ENCODE results near the gene NELL1. TPM values are rescaled to one million over a fixed set of nuclear protein-coding genes. Genes with fewer than 3 reads are reported as not detected.

NELL1 gene
- total and polyA plus RNA-seq, 4 donors = 0.05 to 0.31 (median 0.12) TPM; not detected in 1

DNA sequence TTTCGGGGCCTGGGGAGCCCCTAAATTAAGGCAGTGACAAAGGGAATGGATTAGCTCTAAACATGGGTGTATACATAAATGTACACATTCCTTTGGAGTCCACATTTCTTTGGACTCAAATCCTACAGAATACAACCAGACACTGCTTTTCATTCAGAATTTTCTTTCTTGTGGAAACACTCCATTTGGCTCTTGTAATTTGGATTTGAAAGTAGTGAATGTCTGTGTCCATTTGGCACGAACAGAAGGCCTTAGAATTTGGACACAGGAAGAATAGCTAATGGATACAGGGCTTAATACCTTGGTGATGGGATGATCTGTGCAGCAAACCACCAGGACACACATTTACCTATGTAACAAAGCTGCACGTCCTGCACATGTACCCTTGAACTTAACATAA lies 399.5 kb downstream of the NELL1 start:
- H3K9me3 ChIP-seq (ENCODE audit: control insufficient read depth in 4 of 4, insufficient read depth in 3 of 4, low read length in 3 of 4) = no peaks in the 10 kb centered on the region
- 74 to 81% methylated on average over 3 of the region's 3 CpGs for WGBS, 2 donors
- DNase-seq (no peak), ATAC-seq (ENCODE audit: insufficient read depth, low FRiP score) (no peak)
- H3K4me3 ChIP-seq = no peak overlapping the region
- TF ChIP-seq, protein P1, sequence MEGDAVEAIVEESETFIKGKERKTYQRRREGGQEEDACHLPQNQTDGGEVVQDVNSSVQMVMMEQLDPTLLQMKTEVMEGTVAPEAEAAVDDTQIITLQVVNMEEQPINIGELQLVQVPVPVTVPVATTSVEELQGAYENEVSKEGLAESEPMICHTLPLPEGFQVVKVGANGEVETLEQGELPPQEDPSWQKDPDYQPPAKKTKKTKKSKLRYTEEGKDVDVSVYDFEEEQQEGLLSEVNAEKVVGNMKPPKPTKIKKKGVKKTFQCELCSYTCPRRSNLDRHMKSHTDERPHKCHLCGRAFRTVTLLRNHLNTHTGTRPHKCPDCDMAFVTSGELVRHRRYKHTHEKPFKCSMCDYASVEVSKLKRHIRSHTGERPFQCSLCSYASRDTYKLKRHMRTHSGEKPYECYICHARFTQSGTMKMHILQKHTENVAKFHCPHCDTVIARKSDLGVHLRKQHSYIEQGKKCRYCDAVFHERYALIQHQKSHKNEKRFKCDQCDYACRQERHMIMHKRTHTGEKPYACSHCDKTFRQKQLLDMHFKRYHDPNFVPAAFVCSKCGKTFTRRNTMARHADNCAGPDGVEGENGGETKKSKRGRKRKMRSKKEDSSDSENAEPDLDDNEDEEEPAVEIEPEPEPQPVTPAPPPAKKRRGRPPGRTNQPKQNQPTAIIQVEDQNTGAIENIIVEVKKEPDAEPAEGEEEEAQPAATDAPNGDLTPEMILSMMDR (IDR thresholded peaks at IDR 0.05; ENCODE audit: control extremely low read depth, extremely low read depth) = no peak
- H3K9ac ChIP-seq (ENCODE audit: insufficient read depth in 1 of 2, low read length in 2 of 2) = no peak overlapping the region
- no peak overlapping the region for H3K27ac ChIP-seq (ENCODE audit: low read depth in 1 of 2, low read length in 1 of 2)
- H3K36me3 ChIP-seq (ENCODE audit: control insufficient read depth in 4 of 4, insufficient read depth in 4 of 4, low read length in 4 of 4) = no peaks in the 10 kb centered on the region
- no peaks in the 10 kb centered on the region for H3K27me3 ChIP-seq (ENCODE audit: control insufficient read depth in 3 of 3, insufficient read depth in 3 of 3, low read length in 2 of 3)
- H3K4me1 ChIP-seq (ENCODE audit: control insufficient read depth in 5 of 5, insufficient read depth in 5 of 5, low read length in 5 of 5) = no peaks in the 10 kb centered on the region

DNA sequence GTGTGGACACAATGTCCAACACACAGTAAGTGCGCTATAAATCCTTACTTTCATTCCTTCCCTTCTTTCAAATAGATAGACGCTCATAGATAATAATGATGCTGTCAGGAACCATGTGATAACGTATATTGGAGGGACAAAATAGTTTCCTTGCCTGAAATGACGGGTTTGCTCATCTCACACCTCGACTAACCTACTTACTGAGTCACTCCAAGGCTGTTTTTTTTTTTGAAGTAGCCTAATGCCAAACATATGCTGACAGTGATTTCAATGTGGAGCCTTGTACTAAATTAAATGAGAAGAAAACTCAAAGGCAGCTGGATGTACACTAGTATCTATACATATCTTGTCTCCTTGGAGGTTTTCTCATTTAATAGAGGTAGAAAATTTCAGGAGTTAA lies 400.5 kb downstream of the NELL1 start:
- no peak for ATAC-seq (ENCODE audit: insufficient read depth, low FRiP score)
- Histone ChIP-seq H3K27ac (ENCODE audit: low read depth in 1 of 2, low read length in 1 of 2) (no peak overlapping the region), H3K9ac (ENCODE audit: insufficient read depth in 1 of 2, low read length in 2 of 2) (no peak overlapping the region), H3K4me3 (no peak overlapping the region), H3K27me3 (ENCODE audit: control insufficient read depth in 3 of 3, insufficient read depth in 3 of 3, low read length in 2 of 3) (no peaks in the 10 kb centered on the region), H3K4me1 (ENCODE audit: control insufficient read depth in 5 of 5, insufficient read depth in 5 of 5, low read length in 5 of 5) (no peaks in the 10 kb centered on the region), H3K9me3 (ENCODE audit: control insufficient read depth in 4 of 4, insufficient read depth in 3 of 4, low read length in 3 of 4) (no peaks in the 10 kb centered on the region), H3K36me3 (ENCODE audit: control insufficient read depth in 4 of 4, insufficient read depth in 4 of 4, low read length in 4 of 4) (no peaks in the 10 kb centered on the region)
- TF ChIP-seq, protein P1 (IDR thresholded peaks at IDR 0.05; ENCODE audit: control extremely low read depth, extremely low read depth) = no peak
- DNase-seq = no peak
- 67 to 72% methylated on average over 5 of the region's 5 CpGs for WGBS, 2 donors

DNA sequence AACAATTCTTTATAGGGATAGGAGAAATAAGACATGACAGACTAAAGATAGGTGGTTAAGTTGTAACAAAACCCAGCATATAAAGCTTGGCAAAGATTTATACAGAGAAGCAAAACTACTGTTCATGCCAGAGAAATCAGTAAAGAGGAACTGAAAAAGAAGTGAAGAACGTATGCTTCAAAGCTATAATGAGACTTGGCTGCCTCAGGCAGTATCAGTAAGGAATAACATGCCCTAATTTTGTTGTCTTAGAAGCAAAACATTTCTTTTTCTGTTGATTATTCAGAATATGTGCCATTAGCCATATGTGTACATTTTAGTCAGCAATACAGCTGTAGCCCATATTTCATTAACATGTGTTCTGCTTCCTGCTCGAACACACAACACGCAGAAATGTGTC lies 403.2 kb downstream of the NELL1 start:
- H3K36me3 ChIP-seq (ENCODE audit: control insufficient read depth in 4 of 4, insufficient read depth in 4 of 4, low read length in 4 of 4) = no peaks in the 10 kb centered on the region
- no peak for ATAC-seq (ENCODE audit: insufficient read depth, low FRiP score)
- H3K4me3 ChIP-seq = no peak overlapping the region
- WGBS, 2 donors = 68 to 78% methylated on average over 3 of the region's 3 CpGs
- TF ChIP-seq, protein P1 (IDR thresholded peaks at IDR 0.05; ENCODE audit: control extremely low read depth, extremely low read depth) = no peak
- no peak overlapping the region for H3K9ac ChIP-seq (ENCODE audit: insufficient read depth in 1 of 2, low read length in 2 of 2)
- no peak overlapping the region for H3K27ac ChIP-seq (ENCODE audit: low read depth in 1 of 2, low read length in 1 of 2)
- no peak for DNase-seq
- H3K9me3 ChIP-seq (ENCODE audit: control insufficient read depth in 4 of 4, insufficient read depth in 3 of 4, low read length in 3 of 4) = no peaks in the 10 kb centered on the region
- H3K4me1 ChIP-seq (ENCODE audit: control insufficient read depth in 5 of 5, insufficient read depth in 5 of 5, low read length in 5 of 5) = no peaks in the 10 kb centered on the region
- H3K27me3 ChIP-seq (ENCODE audit: control insufficient read depth in 3 of 3, insufficient read depth in 3 of 3, low read length in 2 of 3) = no peaks in the 10 kb centered on the region

DNA sequence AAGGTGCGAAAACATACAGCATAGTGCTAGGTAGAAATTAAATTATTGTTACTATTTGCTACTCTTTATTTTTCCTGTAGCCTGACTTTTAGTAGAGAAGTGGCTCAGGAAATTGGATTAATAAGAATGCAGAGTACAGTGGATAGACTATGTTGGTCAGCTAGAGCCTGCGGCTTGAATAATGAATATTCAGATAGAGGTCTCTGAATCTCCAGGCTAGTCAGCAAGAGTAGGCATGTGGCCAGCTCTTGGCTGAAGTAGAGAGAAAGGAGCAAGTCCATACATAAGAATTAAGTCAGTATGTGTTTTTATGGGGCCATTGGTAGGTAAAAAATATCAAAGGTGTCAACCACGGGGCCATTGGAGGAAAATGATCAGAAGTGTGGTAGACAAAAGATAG lies 413.5 kb downstream of the NELL1 start:
- no peak for ATAC-seq (ENCODE audit: insufficient read depth, low FRiP score)
- Histone ChIP-seq H3K36me3 (ENCODE audit: control insufficient read depth in 4 of 4, insufficient read depth in 4 of 4, low read length in 4 of 4) (no peaks in the 10 kb centered on the region), H3K27me3 (ENCODE audit: control insufficient read depth in 3 of 3, insufficient read depth in 3 of 3, low read length in 2 of 3) (no peaks in the 10 kb centered on the region), H3K9ac (ENCODE audit: insufficient read depth in 1 of 2, low read length in 2 of 2) (no peak overlapping the region), H3K27ac (ENCODE audit: low read depth in 1 of 2, low read length in 1 of 2) (no peak overlapping the region), H3K4me3 (no peak overlapping the region), H3K4me1 (ENCODE audit: control insufficient read depth in 5 of 5, insufficient read depth in 5 of 5, low read length in 5 of 5) (no peaks in the 10 kb centered on the region), H3K9me3 (ENCODE audit: control insufficient read depth in 4 of 4, insufficient read depth in 3 of 4, low read length in 3 of 4) (no peaks in the 10 kb centered on the region)
- WGBS, 2 donors = 88 to 92% methylated on average over 3 of the region's 3 CpGs
- no peak for DNase-seq
- TF ChIP-seq, protein P1 (IDR thresholded peaks at IDR 0.05; ENCODE audit: control extremely low read depth, extremely low read depth) = no peak
